ENCODE results near the gene PFKP.
"Not testable (repeated sequence)": the region's sequence is repeated elsewhere in the genome, so short reads cannot be mapped to it uniquely, and the experiment has no call there.

Gene PFKP

DNA sequence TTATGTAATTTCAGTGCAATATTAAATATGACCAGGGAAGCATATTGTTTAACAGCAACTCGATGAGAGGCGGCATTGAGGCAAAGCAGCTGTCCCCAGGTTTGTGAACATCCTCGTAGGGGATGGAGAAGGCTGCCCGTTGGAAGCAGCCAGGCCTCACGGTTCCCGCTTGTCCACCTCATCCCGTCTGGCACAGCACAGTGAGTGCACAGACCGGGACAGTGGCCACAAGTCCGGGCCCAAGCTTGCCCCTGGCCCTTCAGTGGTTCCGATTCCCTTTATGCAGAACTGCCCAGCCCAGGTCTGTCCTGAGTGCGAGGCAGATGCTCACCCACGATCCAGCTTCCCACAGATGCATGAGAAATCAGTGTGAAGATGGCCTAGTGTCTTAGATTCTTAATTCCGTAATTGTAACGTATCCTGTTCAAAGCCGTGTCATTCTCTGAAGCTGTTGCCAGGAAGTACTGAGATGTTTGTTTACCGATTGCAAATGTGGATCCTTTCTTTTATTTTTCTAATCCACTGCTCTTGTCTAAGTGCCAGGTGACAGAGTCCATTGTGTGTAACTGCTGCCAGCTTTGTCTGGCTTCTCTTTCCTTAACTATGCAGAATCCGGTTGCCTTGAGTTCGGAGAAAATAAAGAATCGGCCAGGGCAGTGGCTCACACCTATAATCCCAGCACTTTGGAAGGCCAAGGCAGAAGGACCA lies 35.5 kb downstream of the PFKP start:
- no peak overlapping the region for H3K4me3 ChIP-seq (replicated peaks; ENCODE audit: low read depth, low read length)
- TF ChIP-seq, protein P1, sequence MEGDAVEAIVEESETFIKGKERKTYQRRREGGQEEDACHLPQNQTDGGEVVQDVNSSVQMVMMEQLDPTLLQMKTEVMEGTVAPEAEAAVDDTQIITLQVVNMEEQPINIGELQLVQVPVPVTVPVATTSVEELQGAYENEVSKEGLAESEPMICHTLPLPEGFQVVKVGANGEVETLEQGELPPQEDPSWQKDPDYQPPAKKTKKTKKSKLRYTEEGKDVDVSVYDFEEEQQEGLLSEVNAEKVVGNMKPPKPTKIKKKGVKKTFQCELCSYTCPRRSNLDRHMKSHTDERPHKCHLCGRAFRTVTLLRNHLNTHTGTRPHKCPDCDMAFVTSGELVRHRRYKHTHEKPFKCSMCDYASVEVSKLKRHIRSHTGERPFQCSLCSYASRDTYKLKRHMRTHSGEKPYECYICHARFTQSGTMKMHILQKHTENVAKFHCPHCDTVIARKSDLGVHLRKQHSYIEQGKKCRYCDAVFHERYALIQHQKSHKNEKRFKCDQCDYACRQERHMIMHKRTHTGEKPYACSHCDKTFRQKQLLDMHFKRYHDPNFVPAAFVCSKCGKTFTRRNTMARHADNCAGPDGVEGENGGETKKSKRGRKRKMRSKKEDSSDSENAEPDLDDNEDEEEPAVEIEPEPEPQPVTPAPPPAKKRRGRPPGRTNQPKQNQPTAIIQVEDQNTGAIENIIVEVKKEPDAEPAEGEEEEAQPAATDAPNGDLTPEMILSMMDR (IDR thresholded peaks at IDR 0.05; ENCODE audit: low read length, missing control alignments) = no peak
- DNase-seq (ENCODE audit: low read depth) = peak; percentile 78

DNA sequence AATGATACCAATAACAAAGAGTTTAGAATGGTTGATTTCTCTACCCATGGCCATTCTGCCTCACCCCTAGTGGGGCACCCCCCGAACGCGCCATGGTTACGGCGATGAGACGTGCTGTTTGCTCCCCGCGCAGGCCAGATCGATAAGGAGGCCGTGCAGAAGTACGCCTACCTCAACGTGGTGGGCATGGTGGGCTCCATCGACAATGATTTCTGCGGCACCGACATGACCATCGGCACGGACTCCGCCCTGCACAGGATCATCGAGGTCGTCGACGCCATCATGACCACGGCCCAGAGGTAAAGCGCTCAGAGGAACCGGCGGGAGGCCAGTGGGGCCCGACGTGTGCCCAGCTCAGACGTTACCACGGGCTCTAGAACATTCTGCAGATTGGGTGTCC lies 36.3 kb downstream of the PFKP start:
- H3K4me3 ChIP-seq (replicated peaks; ENCODE audit: low read depth, low read length) = no peak overlapping the region
- TF ChIP-seq, protein P1 (IDR thresholded peaks at IDR 0.05; ENCODE audit: low read length, missing control alignments) = no peak
- DNase-seq (ENCODE audit: low read depth) = no peak

DNA sequence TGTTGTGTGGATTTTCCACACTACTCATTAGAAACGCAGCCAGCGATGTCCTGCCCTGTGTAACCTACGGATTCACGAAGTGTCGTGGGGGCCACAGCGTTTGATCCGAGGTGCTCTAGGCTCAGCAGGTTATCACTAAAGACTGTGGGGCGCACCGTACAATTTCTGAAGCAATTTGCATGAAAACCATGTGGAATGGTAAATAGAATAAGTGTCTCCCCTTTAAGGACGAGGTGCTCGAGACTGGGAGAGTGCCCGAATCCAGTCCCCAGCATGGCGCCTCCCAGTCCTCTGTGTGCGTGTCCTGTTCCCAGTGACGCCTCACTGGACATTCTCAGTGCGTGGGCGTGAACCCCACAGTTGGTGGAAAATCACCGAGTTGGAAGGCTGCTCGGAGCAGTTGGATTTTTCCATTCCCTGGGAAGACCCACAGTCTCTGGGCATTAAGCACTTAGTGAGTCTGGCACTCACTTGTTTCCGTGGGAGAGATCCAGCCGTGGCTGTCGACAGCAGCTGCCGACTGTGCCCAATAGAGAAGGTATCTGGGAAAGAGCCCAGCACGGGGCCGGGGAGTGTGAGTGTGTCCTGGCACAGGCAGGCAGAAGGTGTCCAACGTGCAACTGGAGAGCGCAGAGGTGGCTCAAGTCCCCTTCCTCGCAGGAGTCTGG lies 37.0 kb downstream of the PFKP start:
- TF ChIP-seq, protein P1 (IDR thresholded peaks at IDR 0.05; ENCODE audit: low read length, missing control alignments) = no peak
- DNase-seq (ENCODE audit: low read depth) = no peak
- no peak overlapping the region for H3K4me3 ChIP-seq (replicated peaks; ENCODE audit: low read depth, low read length)

DNA sequence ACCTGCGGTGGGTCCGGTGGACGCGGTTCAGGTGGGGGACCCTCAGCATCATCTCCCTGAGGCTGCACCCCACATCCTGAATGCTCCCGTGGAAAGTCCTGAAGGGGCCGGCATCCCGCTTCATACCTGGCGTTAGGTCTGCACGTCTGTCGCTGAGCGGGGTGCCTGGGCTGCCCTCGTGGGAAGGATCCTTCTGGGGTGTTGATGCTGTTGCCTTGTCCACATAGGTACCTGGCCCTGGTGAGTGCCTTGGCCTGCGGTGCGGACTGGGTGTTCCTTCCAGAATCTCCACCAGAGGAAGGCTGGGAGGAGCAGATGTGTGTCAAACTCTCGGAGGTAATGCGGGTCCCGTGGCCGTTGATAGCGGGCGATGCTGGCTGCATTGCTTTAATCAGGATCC lies 37.8 kb downstream of the PFKP start:
- H3K4me3 ChIP-seq (replicated peaks; ENCODE audit: low read depth, low read length) = no peak overlapping the region
- TF ChIP-seq, protein P1 (IDR thresholded peaks at IDR 0.05; ENCODE audit: low read length, missing control alignments) = no peak
- DNase-seq (ENCODE audit: low read depth) = no peak

DNA sequence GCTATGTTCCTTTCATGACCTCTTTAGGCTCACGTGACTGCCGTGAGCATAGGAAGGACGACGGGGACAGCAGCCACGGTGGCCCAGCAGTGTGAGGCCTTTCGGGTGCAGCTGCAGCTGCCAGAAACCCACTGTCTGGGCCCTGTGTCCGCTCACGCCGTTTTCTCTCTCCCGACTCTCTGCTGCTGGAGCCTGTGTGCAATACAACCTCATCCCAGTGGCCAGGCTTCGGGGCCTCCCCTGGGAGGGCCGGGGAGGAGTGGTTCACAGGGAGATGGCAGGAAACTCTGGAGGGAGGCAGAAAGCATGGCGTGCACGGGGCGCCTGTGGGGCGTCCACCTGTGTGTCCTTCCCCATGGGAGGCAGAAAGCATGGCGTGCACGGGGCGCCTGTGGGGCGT lies 38.6 kb downstream of the PFKP start:
- TF ChIP-seq, protein P1 (IDR thresholded peaks at IDR 0.05; ENCODE audit: low read length, missing control alignments) = no peak
- H3K4me3 ChIP-seq (replicated peaks; ENCODE audit: low read depth, low read length) = no peak overlapping the region
- DNase-seq (ENCODE audit: low read depth) = no peak

DNA sequence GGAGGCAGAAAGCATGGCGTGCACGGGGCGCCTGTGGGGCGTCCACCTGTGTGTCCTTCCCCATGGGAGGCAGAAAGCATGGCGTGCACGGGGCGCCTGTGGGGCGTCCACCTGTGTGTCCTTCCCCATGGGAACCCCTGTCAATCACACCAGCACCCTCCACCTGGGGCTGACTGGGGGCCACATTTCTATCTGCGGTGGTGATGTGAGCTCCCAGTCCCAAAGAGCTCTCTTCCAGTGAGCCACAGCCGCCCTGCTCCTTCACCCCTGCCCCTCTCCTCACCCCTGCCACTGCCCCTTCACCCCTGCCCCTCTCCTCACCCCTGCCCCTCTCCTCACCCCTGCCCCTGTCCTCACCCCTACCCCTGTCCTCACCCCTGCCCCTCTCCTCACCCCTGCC lies 39.0 kb downstream of the PFKP start:
- not testable (repeated sequence) for H3K4me3 ChIP-seq (replicated peaks; ENCODE audit: low read depth, low read length); DNase-seq (ENCODE audit: low read depth)

DNA sequence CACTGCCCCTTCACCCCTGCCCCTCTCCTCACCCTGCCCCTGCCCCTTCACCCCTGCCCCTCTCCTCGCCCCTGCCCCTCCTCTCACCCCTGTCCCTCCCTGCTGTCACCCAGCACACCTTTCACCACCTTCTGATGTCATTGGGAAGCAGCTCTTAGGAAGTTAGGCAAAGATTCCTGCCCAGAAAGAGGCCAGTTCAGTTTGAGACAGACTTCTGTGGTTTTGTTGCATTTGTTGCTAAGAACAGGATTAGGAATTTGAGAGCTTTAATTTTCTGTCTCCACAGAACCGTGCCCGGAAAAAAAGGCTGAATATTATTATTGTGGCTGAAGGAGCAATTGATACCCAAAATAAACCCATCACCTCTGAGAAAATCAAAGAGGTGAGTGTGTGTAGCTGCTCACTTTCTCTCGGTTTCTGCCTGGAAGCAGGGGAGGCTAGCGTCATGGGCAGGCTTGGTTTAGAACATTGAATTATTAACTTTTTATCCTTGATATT lies 39.6 kb downstream of the PFKP start:
- TF ChIP-seq, protein P1 (IDR thresholded peaks at IDR 0.05; ENCODE audit: low read length, missing control alignments) = no peak
- H3K4me3 ChIP-seq (replicated peaks; ENCODE audit: low read depth, low read length) = no peak overlapping the region
- DNase-seq (ENCODE audit: low read depth) = peak; percentile 52
